Testis (tissue), 3 donors: ENCODE data around the gene PITPNM3. TPM values are rescaled to one million over a fixed set of nuclear protein-coding genes. Genes with fewer than 3 reads are reported as not detected.

Experiments used
- DNase-seq: peaks from one replicate; pipeline ENCODE4 v3.0.0-alpha.2; 2019
- H3K27ac ChIP-seq, 2 donors: fragments of 200-600 bp; sonication (generic); one replicate each; pipeline ENCODE4 v1.5.1; 2019
- H3K27me3 ChIP-seq: fragments of 200-600 bp; sonication (generic); one replicate; pipeline ENCODE4 v1.5.1; 2019
- H3K36me3 ChIP-seq: fragments of 200-600 bp; sonication (generic); one replicate; pipeline ENCODE4 v1.5.1; 2017; ENCODE audit warnings: low read depth; ENCODE audit errors: missing control alignments
- H3K4me1 ChIP-seq: fragments of 200-600 bp; sonication (generic); one replicate; pipeline ENCODE4 v1.5.1; 2019
- H3K4me3 ChIP-seq, 2 donors: fragments of 200-600 bp; sonication (generic); one replicate each; pipeline ENCODE4 v1.5.1; 2017 to 2019
- H3K9me3 ChIP-seq: fragments of 200-600 bp; sonication (generic); one replicate; pipeline ENCODE4 v1.5.1; 2017
- CTCF ChIP-seq, 3 experiments: fragments of 450-650 bp in 2 of 3; fragments of 200-600 bp in 1 of 3; sonication (generic) in 1 of 3; IDR thresholded peaks; one replicate each; pipeline ENCODE4 v1.5.1; 2016 to 2019; ENCODE audit warnings: antibody characterized with exemption in 3 of 3, mild to moderate bottlenecking in 2 of 3, moderate library complexity in 1 of 3
- POLR2A ChIP-seq: fragments of 450-650 bp; IDR thresholded peaks from one replicate; pipeline ENCODE4 v1.6.1; 2017; ENCODE audit warnings: antibody characterized with exemption, mild to moderate bottlenecking, moderate library complexity
- WGBS, 2 donors: methylation state at CpG; one replicate each; pipeline ENCODE4 v1.1.5; 2018; 5-methylcytosine and 5-hydroxymethylcytosine counted together
- intact Hi-C: fragments of 100-400 bp; cut with DNase I; formaldehyde crosslinking; loops from one replicate; pipeline ENCODE4 v1.15.1; 2023; ENCODE audit warnings: low total_unique reads
- polyA plus RNA-seq: library from polyadenylated mRNA; stranded (reverse); fragments of 350-450 nt; fragmentation: Illumina TruSeq; extraction: RNeasy Lipid Tissue Mini Kit (QIAGEN cat#74804); gene quantifications from one replicate; pipeline ENCODE4 v1.2.3, GENCODE V29; 2014; ENCODE audit warnings: low read depth, low replicate concordance; ENCODE audit not compliant: insufficient read depth
- small RNA-seq, 2 donors: library from RNA; depleted of rRNA; stranded (forward); fragments of <200 nt; gene quantifications; one replicate each; pipeline ENCODE3, GENCODE V24; 2016
- total RNA-seq, 2 donors: library from RNA; depleted of rRNA; stranded (reverse); fragments of >200 nt; gene quantifications; one replicate each; pipeline ENCODE4 v1.2.3, GENCODE V29; 2016

Gene PITPNM3
- total and polyA plus RNA-seq, 3 donors from 2014 or later = 6.3 to 7.3 (median 6.7) TPM

GRCh38 chr17:6413065-6413464, 143.3 kb downstream of the PITPNM3 start:
- no peak for DNase-seq
- Histone ChIP-seq H3K9me3 (no peaks in the 10 kb centered on the region), H3K36me3 (no peaks in the 10 kb centered on the region), H3K4me3 (no peak overlapping the region), H3K4me1 (no peaks in the 10 kb centered on the region), H3K27me3 (no peaks in the 10 kb centered on the region), H3K27ac (no peak overlapping the region)
- 86 to 92% methylated on average over 1 of the region's 1 CpG for WGBS, 2 donors
- TF ChIP-seq CTCF (IDR thresholded peaks at IDR 0.05) (peak in 1 of 3 experiments; percentile 18), POLR2A (no peak)
- intact Hi-C loops = no loop called here

- H3K9me3 ChIP-seq = no peaks in the 10 kb centered on the region
- H3K4me3 ChIP-seq = no peak overlapping the region
- TF ChIP-seq POLR2A = no peak
- TF ChIP-seq CTCF (IDR thresholded peaks at IDR 0.05) = no peak
- no peaks in the 10 kb centered on the region for H3K36me3 ChIP-seq
- no peaks in the 10 kb centered on the region for H3K4me1 ChIP-seq
- H3K27me3 ChIP-seq = no peaks in the 10 kb centered on the region
- intact Hi-C loops = no loop called here
- DNase-seq = no peak
- H3K27ac ChIP-seq = no peak overlapping the region
- WGBS, 2 donors = 67 to 70% methylated on average over 10 of the region's 10 CpGs
Measured at GRCh38 chr17:6408735-6409134, 147.6 kb downstream of the PITPNM3 start.

- Histone ChIP-seq H3K4me1 (no peaks in the 10 kb centered on the region), H3K4me3 (no peak overlapping the region), H3K9me3 (no peaks in the 10 kb centered on the region), H3K36me3 (no peaks in the 10 kb centered on the region), H3K27me3 (no peaks in the 10 kb centered on the region), H3K27ac (no peak overlapping the region)
- TF ChIP-seq CTCF (IDR thresholded peaks at IDR 0.05) = no peak
- TF ChIP-seq POLR2A = no peak
- DNase-seq = no peak
- 72 to 84% methylated on average over 6 of the region's 6 CpGs for WGBS, 2 donors
- intact Hi-C loops = no loop called here
Measured at GRCh38 chr17:6408276-6408675, 148.1 kb downstream of the PITPNM3 start.

- intact Hi-C loops = no loop called here
- no peaks in the 10 kb centered on the region for H3K4me1 ChIP-seq
- 85 to 88% methylated on average over 6 of the region's 6 CpGs for WGBS, 2 donors
- H3K36me3 ChIP-seq = no peaks in the 10 kb centered on the region
- no peak overlapping the region for H3K4me3 ChIP-seq
- H3K27ac ChIP-seq = no peak overlapping the region
- TF ChIP-seq POLR2A (no peak), CTCF (IDR thresholded peaks at IDR 0.05) (no peak)
- no peak for DNase-seq
- H3K9me3 ChIP-seq = no peaks in the 10 kb centered on the region
- H3K27me3 ChIP-seq = no peaks in the 10 kb centered on the region
Measured at GRCh38 chr17:6402258-6402657, 154.1 kb downstream of the PITPNM3 start.

Small RNA genes within 50 kb of the gene (small RNA-seq; reads per million reads assigned to genes)
- gene RF00017 (0 reads per million in 2 donors), gene RNA5SP435 (1.2 to 2.0 reads per million in 2 donors)

Other genes starting within 250 kb of the PITPNM3 start
- 1 to 10 TPM in 1 of 2 donors, under 1 TPM in 1; 0.37 to 1.0 TPM for gene AIPL1, start 121.4 kb downstream of the PITPNM3 start, total RNA-seq
- 0.49 TPM for gene AIPL1, start 121.4 kb downstream of the PITPNM3 start, polyA plus RNA-seq
- gene PIMREG, start 112.1 kb downstream of the PITPNM3 start, total RNA-seq = 1 to 10 TPM; 1.3 to 1.8 TPM
- 0.73 TPM for gene PIMREG, start 112.1 kb downstream of the PITPNM3 start, polyA plus RNA-seq
- 10 to 100 TPM; 43.9 to 59.8 TPM for gene KIAA0753, start 84.2 kb upstream of the PITPNM3 start, total RNA-seq
- 44.7 TPM for gene KIAA0753, start 84.2 kb upstream of the PITPNM3 start, polyA plus RNA-seq
- gene TXNDC17, start 84.5 kb upstream of the PITPNM3 start, total RNA-seq = 100 to 1,000 TPM; 119 TPM
- gene TXNDC17, start 84.5 kb upstream of the PITPNM3 start, polyA plus RNA-seq = 101 TPM
- gene MED31, start 95.0 kb upstream of the PITPNM3 start, total RNA-seq = 10 to 100 TPM; 14.9 to 19.3 TPM
- gene MED31, start 95.0 kb upstream of the PITPNM3 start, polyA plus RNA-seq = 31.3 TPM
- 10 to 100 TPM in 1 of 2 donors, 1 to 10 TPM in 1; 6.9 to 10.3 TPM for gene C17orf100, start 95.2 kb upstream of the PITPNM3 start, total RNA-seq
- gene C17orf100, start 95.2 kb upstream of the PITPNM3 start, polyA plus RNA-seq = 12.4 TPM
- gene SLC13A5, start 156.8 kb upstream of the PITPNM3 start, total RNA-seq = 1 to 10 TPM; 3.1 to 3.3 TPM
- gene SLC13A5, start 156.8 kb upstream of the PITPNM3 start, polyA plus RNA-seq = 13.0 TPM
- gene XAF1, start 199.5 kb upstream of the PITPNM3 start, total RNA-seq = 10 to 100 TPM; 26.8 to 39.6 TPM
- gene XAF1, start 199.5 kb upstream of the PITPNM3 start, polyA plus RNA-seq = 10.4 TPM
- gene FBXO39, start 219.7 kb upstream of the PITPNM3 start, total RNA-seq = 10 to 100 TPM; 19.9 to 46.9 TPM
- 62.0 TPM for gene FBXO39, start 219.7 kb upstream of the PITPNM3 start, polyA plus RNA-seq